HepG2 (cell line): ENCODE data around the gene PSD4. TPM values are rescaled to one million over a fixed set of nuclear protein-coding genes. Genes with fewer than 3 reads are reported as not detected.

Source experiments
- ATF3 ChIP-seq: sonication (generic); formaldehyde crosslinking; IDR thresholded peaks from 2 replicates; pipeline ENCODE4 v1.4.0; 2020; ENCODE audit warnings: missing genetic modification reagents
- DNMT1 ChIP-seq: sonication (generic); formaldehyde crosslinking; IDR thresholded peaks from 2 replicates; pipeline ENCODE4 v1.5.1; 2020; ENCODE audit warnings: mild to moderate bottlenecking, missing genetic modification reagents
- HDAC6 ChIP-seq: fragments of 200-600 bp; sonication (generic); IDR thresholded peaks from 2 replicates; pipeline ENCODE4 v1.7.0; 2017; ENCODE audit warnings: mild to moderate bottlenecking, antibody characterized with exemption, low read length, low read depth
- MAFK ChIP-seq, 2 experiments: IDR thresholded peaks in 1 of 2; conservative IDR thresholded peaks in 1 of 2; 2 replicates each; pipeline ENCODE4 v1.6.1; 2011; ENCODE audit warnings: improper control_type of control experiment in 2 of 2, low read length in 2 of 2
- PHB2 ChIP-seq: fragments of 450-650 bp; IDR thresholded peaks from 2 replicates; pipeline ENCODE4 v1.6.1; 2018; ENCODE audit not compliant: partially characterized antibody
- RFX1 ChIP-seq: fragments of 450-650 bp; IDR thresholded peaks from 2 replicates; pipeline ENCODE4 v1.6.1; 2017
- RFX5 ChIP-seq: IDR thresholded peaks from 2 replicates; pipeline ENCODE4 v1.6.1; 2011; ENCODE audit warnings: low read depth, low read length, improper control_type of control experiment
- TBL1XR1 ChIP-seq: fragments of 150-350 bp; IDR thresholded peaks from 2 replicates; pipeline ENCODE4 v1.6.1; 2014; ENCODE audit warnings: borderline replicate concordance, low read length; ENCODE audit not compliant: partially characterized antibody
- TRAFD1 ChIP-seq: sonication (generic); formaldehyde crosslinking; IDR thresholded peaks from 2 replicates; pipeline ENCODE4 v1.5.1; 2020; ENCODE audit warnings: missing genetic modification reagents, mild to moderate bottlenecking, borderline replicate concordance
- ZNF281 ChIP-seq: sonication (generic); formaldehyde crosslinking; IDR thresholded peaks from 2 replicates; pipeline ENCODE4 v1.4.0; 2020; ENCODE audit warnings: missing genetic modification reagents, borderline replicate concordance
- ZNF563 ChIP-seq: sonication (generic); formaldehyde crosslinking; IDR thresholded peaks from 2 replicates; pipeline ENCODE4 v1.8.0; 2022; ENCODE audit warnings: mild to moderate bottlenecking, moderate library complexity, missing genetic modification reagents
- ZNF703 ChIP-seq: sonication (generic); formaldehyde crosslinking; IDR thresholded peaks from 2 replicates; pipeline ENCODE4 v1.5.1; 2020; ENCODE audit warnings: missing genetic modification reagents, mild to moderate bottlenecking, moderate library complexity, borderline replicate concordance
- ZNF775 ChIP-seq: sonication (generic); formaldehyde crosslinking; IDR thresholded peaks from 2 replicates; pipeline ENCODE4 v1.4.0; 2020; ENCODE audit warnings: missing genetic modification reagents, mild to moderate bottlenecking, moderate library complexity, borderline replicate concordance
- polyA plus RNA-seq, 8 experiments: library from polyadenylated mRNA; depleted of rRNA in 3 of 8; stranded (reverse) in 7 of 8; unstranded in 1 of 8; fragments of >200 nt; fragmentation: Illumina TruSeq in 4 of 8; extraction: Trizol in 4 of 8; gene quantifications; 2 replicates each; pipeline versions ENCODE4 v1.2.1 to v1.2.3, GENCODE V29; 2011 to 2016; ENCODE audit warnings: low read depth in 4 of 8, missing spikeins in 1 of 8, mixed read lengths in 1 of 8; ENCODE audit not compliant: insufficient read depth in 1 of 8
- total RNA-seq, 5 experiments: library from RNA; depleted of rRNA; stranded (reverse); fragments of >200 nt; fragmentation: Illumina TruSeq; extraction: Trizol; gene quantifications; 2 replicates each; pipeline ENCODE4 v1.2.3, GENCODE V29; 2016; ENCODE audit warnings: low read depth in 1 of 5

PSD4 gene
- total and polyA plus RNA-seq, 2 of the 13 experiments (the other 11 are each of a cell fraction or from before 2014, with no cell fraction given) = 5.8 to 9.4 TPM

GRCh38 chr2:113219525-113219888 is 45.7 kb downstream of the PSD4 start (continued):
- TF ChIP-seq TBL1XR1 = no peak
- no peak for TF ChIP-seq PHB2
- TF ChIP-seq ZNF281 = no peak
- no peak for TF ChIP-seq ATF3 (CRISPR knock-in tag)
- TF ChIP-seq DNMT1 (CRISPR knock-in tag) = no peak
- TF ChIP-seq ZNF563 (CRISPR knock-in tag) = no peak
- no peak for TF ChIP-seq TRAFD1
- no peak for TF ChIP-seq RFX5
- no peak for TF ChIP-seq HDAC6
- TF ChIP-seq RFX1 = no peak
- peak in 1 of 2 experiments; percentile 51; a peak in 2 of 4 replicates for TF ChIP-seq MAFK (conservative IDR thresholded peaks at IDR 0.05 in 1 of 2, IDR thresholded peaks at IDR 0.05 in 1 of 2; ENCODE audit: low read length in 2 of 2)
- TF ChIP-seq ZNF775 (CRISPR knock-in tag) = no peak
- no peak for TF ChIP-seq ZNF703 (CRISPR knock-in tag)
